Endothelial cell of umbilical vein (primary cell): ENCODE data around the gene TNKS1BP1. TPM values are rescaled to one million over a fixed set of nuclear protein-coding genes. Genes with fewer than 3 reads are reported as not detected.
"Not testable (repeated sequence)": the region's sequence is repeated elsewhere in the genome, so short reads cannot be mapped to it uniquely, and the experiment has no call there.

Experiments used
- BruUV-seq: library from RNA; stranded (reverse); fragments of 400-500 nt; replicated peaks from 2 replicates; lab custom pipeline; 2021; lab: Mats Ljungman, UMichigan
- CTCF ChIA-PET: fragments of 300-600, 350-600 bp; sonication (Branson Sonifier 250); formaldehyde crosslinking; loops from one replicate; lab custom pipeline; 2021; ENCODE audit warnings: antibody characterized with exemption, inconsistent platforms; lab: Charles Lee
- POLR2A ChIA-PET: fragments of 300-600, 350-600 bp; sonication (Branson Sonifier 250); formaldehyde crosslinking; loops from one replicate; lab custom pipeline; 2021; ENCODE audit warnings: antibody characterized with exemption, inconsistent platforms; lab: Charles Lee
- DNase-seq: peaks from one replicate; pipeline ENCODE4 v3.0.0-alpha.2; 2011; ENCODE audit warnings: low read depth, low spot score
- FAIRE-seq: peaks from 2 replicates; lab custom pipeline; 2011; peaks lifted over from hg19 to GRCh38; lab: Jason Lieb, UNC
- H2AFZ ChIP-seq: 2 replicates; pipeline ENCODE4 v1.6.0; 2012; ENCODE audit warnings: low read depth, low read length, control low read depth, inconsistent platforms
- H3K27ac ChIP-seq: 2 replicates; pipeline ENCODE4 v1.5.1; 2011; ENCODE audit warnings: low read depth, mild to moderate bottlenecking, control low read depth, low read length, moderate library complexity; ENCODE audit not compliant: insufficient read depth
- H3K27me3 ChIP-seq, 2 experiments: 2 replicates each; pipeline versions ENCODE4 v1.6.0 to v1.6.1; 2011; ENCODE audit warnings: low read length in 2 of 2, mixed read lengths in 1 of 2; ENCODE audit not compliant: control insufficient read depth in 2 of 2, insufficient read depth in 2 of 2
- H3K36me3 ChIP-seq, 2 experiments: 2 replicates in 1 of 2; 3 replicates in 1 of 2; pipeline ENCODE4 v1.5.1; 2011; ENCODE audit warnings: low read length in 2 of 2, mild to moderate bottlenecking in 1 of 2, moderate library complexity in 1 of 2; ENCODE audit not compliant: control insufficient read depth in 2 of 2, insufficient read depth in 2 of 2; ENCODE audit errors: extremely low read depth in 1 of 2
- H3K4me1 ChIP-seq: 3 replicates; pipeline ENCODE4 v1.5.1; 2011; ENCODE audit warnings: mild to moderate bottlenecking, low read length; ENCODE audit not compliant: control insufficient read depth, insufficient read depth; ENCODE audit errors: extremely low read depth
- H3K4me2 ChIP-seq: 2 replicates; pipeline ENCODE4 v1.6.1; 2011; ENCODE audit warnings: low read length, control low read depth, mixed read lengths; ENCODE audit not compliant: insufficient read depth
- H3K4me3 ChIP-seq, 3 experiments: fragments of 200-600 bp in 1 of 3; sonication (generic), shearing (Covaris generic) in 1 of 3; replicated peaks in 1 of 3; 2 replicates each; pipeline ENCODE4 v1.5.1; 2011 to 2016; ENCODE audit warnings: control low read depth in 3 of 3, low read length in 3 of 3, mild to moderate bottlenecking in 2 of 3, inconsistent platforms in 1 of 3, low read depth in 1 of 3, moderate library complexity in 1 of 3; ENCODE audit not compliant: insufficient read depth in 1 of 3
- H3K79me2 ChIP-seq: 2 replicates; pipeline ENCODE4 v1.6.0; 2012; ENCODE audit warnings: low read length, inconsistent platforms; ENCODE audit not compliant: control insufficient read depth, insufficient read depth
- H3K9ac ChIP-seq: replicated peaks from 2 replicates; pipeline ENCODE3; 2011; ENCODE audit warnings: low read length, control low read depth; ENCODE audit not compliant: insufficient read depth; ENCODE audit errors: extremely low read depth
- H3K9me1 ChIP-seq: replicated peaks from 3 replicates; pipeline ENCODE4 v1.6.0; 2011; ENCODE audit warnings: mild to moderate bottlenecking, low read length; ENCODE audit not compliant: control insufficient read depth, insufficient read depth; ENCODE audit errors: extremely low read depth
- H3K9me3 ChIP-seq: replicated peaks from 2 replicates; pipeline ENCODE4 v1.5.1; 2012; ENCODE audit warnings: low read length, inconsistent platforms; ENCODE audit not compliant: control insufficient read depth, insufficient read depth
- H4K20me1 ChIP-seq: replicated peaks from 2 replicates; pipeline ENCODE3; 2011; ENCODE audit warnings: mild to moderate bottlenecking, low read length; ENCODE audit not compliant: control insufficient read depth, insufficient read depth; ENCODE audit errors: extremely low read depth
- EZH2 ChIP-seq: IDR thresholded peaks from 2 replicates; pipeline ENCODE4 v1.6.1; 2012; ENCODE audit warnings: borderline replicate concordance, low read depth, mild to moderate bottlenecking, moderate library complexity, low read length, inconsistent platforms; ENCODE audit not compliant: severe bottlenecking
- FOS ChIP-seq: IDR thresholded peaks from 2 replicates; pipeline ENCODE4 v1.6.1; 2011; ENCODE audit warnings: mild to moderate bottlenecking, low read length, moderate library complexity, borderline replicate concordance; ENCODE audit not compliant: insufficient read depth
- GATA2 ChIP-seq: IDR thresholded peaks from 2 replicates; pipeline ENCODE4 v1.7.0; 2011; ENCODE audit warnings: low read depth, mild to moderate bottlenecking, moderate library complexity, mixed read lengths, low read length; ENCODE audit not compliant: insufficient read length, insufficient read depth
- JUN ChIP-seq: IDR thresholded peaks from 2 replicates; pipeline ENCODE4 v1.6.1; 2011; ENCODE audit warnings: borderline replicate concordance, low read depth; ENCODE audit not compliant: insufficient read length, insufficient read depth
- MYC ChIP-seq: IDR thresholded peaks from one replicate; pipeline ENCODE4 v1.6.1; 2011; ENCODE audit warnings: mild to moderate bottlenecking, low read depth, low read length
- POLR2A ChIP-seq: IDR thresholded peaks from 2 replicates; pipeline ENCODE4 v1.6.1; 2012; ENCODE audit warnings: low read depth, mild to moderate bottlenecking, control low read depth, low read length
- POLR2AphosphoS5 ChIP-seq: IDR thresholded peaks from 2 replicates; pipeline ENCODE4 v1.6.1; 2012; ENCODE audit warnings: low read depth, mild to moderate bottlenecking, control low read depth, low read length, moderate library complexity; ENCODE audit not compliant: insufficient read depth
- dilution Hi-C: fragments of 300-500 bp; cut with MboI; formaldehyde crosslinking; loops from one replicate; pipeline ENCODE4 v1.15.0; 2019; ENCODE audit warnings: low sequenced_read_pairs; ENCODE audit not compliant: extremely low pct_ligation_motif_present
- intact Hi-C: fragments of 100-400 bp; cut with micrococcal nuclease; formaldehyde crosslinking; loops from one replicate; pipeline ENCODE4 v1.10.0; 2022
- polyA plus RNA-seq, 4 experiments: library from polyadenylated mRNA; depleted of rRNA in 3 of 4; stranded (reverse) in 3 of 4; unstranded in 1 of 4; fragments of >200 nt; gene quantifications; 2 replicates each; pipeline versions ENCODE4 v1.2.1 to v1.2.3, GENCODE V29; 2011 to 2012; ENCODE audit warnings: missing spikeins in 1 of 4
- total RNA-seq: library from RNA; stranded (reverse); gene quantifications from 2 replicates; pipeline ENCODE4 v1.2.3, GENCODE V29; 2021
- TF ChIP-seq, protein P1 (sequence below): IDR thresholded peaks from 2 replicates; pipeline ENCODE4 v1.6.1; 2011; ENCODE audit not compliant: insufficient read depth, insufficient read length
- TF ChIP-seq, protein P2 (sequence below), 2 donors: IDR thresholded peaks; 1 replicate in 1 of 2; 2 replicates in 1 of 2; pipeline ENCODE4 v1.5.1; 2011; ENCODE audit warnings: low read length in 2 of 2, mild to moderate bottlenecking in 2 of 2, moderate library complexity in 2 of 2, control low read depth in 1 of 2, inconsistent platforms in 1 of 2, low read depth in 1 of 2; ENCODE audit not compliant: insufficient read depth in 1 of 2; ENCODE audit errors: extremely low read depth in 1 of 2

TNKS1BP1 gene
- total and polyA plus RNA-seq, 2 donors (not counting 3 experiments of a cell fraction or from before 2014, with no cell fraction given): 54.6 to 111 TPM

DNA sequence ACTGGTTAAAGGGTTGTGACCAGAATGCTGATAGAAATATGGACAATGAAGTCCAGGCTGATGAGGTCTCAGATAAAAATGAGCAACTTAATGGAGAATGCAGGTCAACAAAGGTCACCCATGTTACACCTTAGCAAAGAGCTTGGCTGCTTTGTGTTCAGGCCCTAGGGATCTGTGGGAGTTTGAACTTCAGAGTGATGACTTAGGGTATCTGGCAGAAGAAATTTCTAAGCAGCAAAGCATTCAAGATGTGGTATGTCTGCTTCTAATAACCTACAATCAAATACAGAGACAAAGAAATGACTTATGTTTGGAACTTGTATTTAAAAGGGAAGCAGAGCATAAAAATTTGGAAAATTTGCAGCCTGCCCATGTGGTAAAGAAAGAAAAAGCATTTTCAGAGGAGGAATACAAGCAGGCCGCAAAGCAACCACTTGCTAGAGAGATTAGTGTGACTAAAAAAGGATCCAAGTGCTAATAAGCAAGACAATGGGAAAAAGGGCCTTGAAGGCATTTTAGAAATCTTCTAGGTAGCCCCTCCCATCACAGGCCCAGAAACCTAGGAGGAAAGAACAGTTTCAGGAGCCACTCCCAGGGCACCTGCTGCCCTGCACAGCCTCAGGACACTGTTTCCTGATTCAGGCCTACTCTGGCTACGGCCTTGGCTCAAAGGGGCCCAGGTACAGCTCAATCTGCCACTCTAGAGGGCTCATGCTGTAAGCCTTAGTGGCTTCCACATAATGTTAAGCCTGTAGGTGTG, 41.3 kb downstream of the TNKS1BP1 start:
- H3K4me3 ChIP-seq: no peak overlapping the region
- no peak overlapping the region for H3K4me2 ChIP-seq
- H2AFZ ChIP-seq: no peak overlapping the region
- intact Hi-C loops: no loop called here
- TF ChIP-seq, protein P1, sequence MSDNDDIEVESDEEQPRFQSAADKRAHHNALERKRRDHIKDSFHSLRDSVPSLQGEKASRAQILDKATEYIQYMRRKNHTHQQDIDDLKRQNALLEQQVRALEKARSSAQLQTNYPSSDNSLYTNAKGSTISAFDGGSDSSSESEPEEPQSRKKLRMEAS: no peak
- TF ChIP-seq POLR2A (no peak), JUN (no peak), POLR2AphosphoS5 (no peak), MYC (no peak), FOS (no peak), EZH2 (no peak), GATA2 (no peak)
- TF ChIP-seq, protein P2, sequence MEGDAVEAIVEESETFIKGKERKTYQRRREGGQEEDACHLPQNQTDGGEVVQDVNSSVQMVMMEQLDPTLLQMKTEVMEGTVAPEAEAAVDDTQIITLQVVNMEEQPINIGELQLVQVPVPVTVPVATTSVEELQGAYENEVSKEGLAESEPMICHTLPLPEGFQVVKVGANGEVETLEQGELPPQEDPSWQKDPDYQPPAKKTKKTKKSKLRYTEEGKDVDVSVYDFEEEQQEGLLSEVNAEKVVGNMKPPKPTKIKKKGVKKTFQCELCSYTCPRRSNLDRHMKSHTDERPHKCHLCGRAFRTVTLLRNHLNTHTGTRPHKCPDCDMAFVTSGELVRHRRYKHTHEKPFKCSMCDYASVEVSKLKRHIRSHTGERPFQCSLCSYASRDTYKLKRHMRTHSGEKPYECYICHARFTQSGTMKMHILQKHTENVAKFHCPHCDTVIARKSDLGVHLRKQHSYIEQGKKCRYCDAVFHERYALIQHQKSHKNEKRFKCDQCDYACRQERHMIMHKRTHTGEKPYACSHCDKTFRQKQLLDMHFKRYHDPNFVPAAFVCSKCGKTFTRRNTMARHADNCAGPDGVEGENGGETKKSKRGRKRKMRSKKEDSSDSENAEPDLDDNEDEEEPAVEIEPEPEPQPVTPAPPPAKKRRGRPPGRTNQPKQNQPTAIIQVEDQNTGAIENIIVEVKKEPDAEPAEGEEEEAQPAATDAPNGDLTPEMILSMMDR (IDR thresholded peaks at IDR 0.05; ENCODE audit: extremely low read depth in 1 of 2, insufficient read depth in 1 of 2, low read depth in 1 of 2, low read length in 2 of 2): no peak
- peaks cover 4% of the 10 kb centered on the region for H3K4me1 ChIP-seq
- H4K20me1 ChIP-seq: no peaks in the 10 kb centered on the region
- no TSS peak for BruUV-seq
- H3K9ac ChIP-seq: no peak overlapping the region
- POLR2A ChIA-PET: no interaction called here
- FAIRE-seq (no peak), DNase-seq (no peak)
- H3K27me3 ChIP-seq: no peaks in the 10 kb centered on the region
- CTCF ChIA-PET: interaction anchor here (1.8 kb wide), 1 partner anchor 34 kb away, joined by 4 read pairs; no protein-coding TSS in a partner anchor
- no peaks in the 10 kb centered on the region for H3K36me3 ChIP-seq
- H3K9me1 ChIP-seq: no peaks in the 10 kb centered on the region
- H3K79me2 ChIP-seq: no peaks in the 10 kb centered on the region
- H3K9me3 ChIP-seq: no peaks in the 10 kb centered on the region
- dilution Hi-C loops: no loop called here
- no peak overlapping the region for H3K27ac ChIP-seq

DNA sequence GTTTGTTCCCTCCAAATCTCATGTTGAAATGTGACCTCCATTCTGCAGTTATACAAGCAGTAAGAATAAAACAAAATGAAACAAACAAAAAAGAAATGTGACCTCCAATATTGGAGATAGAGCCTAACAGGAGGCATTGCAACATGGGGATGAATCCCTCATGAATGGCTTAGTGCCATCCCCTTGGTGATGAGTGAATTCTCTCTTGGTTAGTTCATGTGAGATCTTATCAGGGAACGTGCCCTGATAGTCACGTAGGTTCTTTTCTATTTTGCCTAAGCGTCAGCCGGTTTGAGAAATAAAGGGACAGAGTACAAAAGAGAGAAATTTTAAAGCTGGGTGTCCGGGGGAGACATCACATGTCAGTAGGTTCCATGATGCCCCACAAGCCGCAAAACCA, 43.2 kb downstream of the TNKS1BP1 start:
- H3K4me3 ChIP-seq, H3K36me3 ChIP-seq, intact Hi-C loops, H3K4me2 ChIP-seq, H3K79me2 ChIP-seq, H4K20me1 ChIP-seq, H3K27me3 ChIP-seq, H3K9ac ChIP-seq, FAIRE-seq, POLR2A ChIA-PET, H3K9me1 ChIP-seq, DNase-seq, CTCF ChIA-PET, dilution Hi-C loops, H3K27ac ChIP-seq, H2AFZ ChIP-seq, BruUV-seq, H3K9me3 ChIP-seq: not testable (repeated sequence)
- peaks cover 17% of the 10 kb centered on the region for H3K4me1 ChIP-seq
